HG03108 (cell line): ENCODE data around the gene LRRC28.

ENCODE experiments used
- ATAC-seq: cut with Tn5 transposase; IDR thresholded peaks from one replicate; pipeline ENCODE4 v1.9.1; 2021; ENCODE audit warnings: moderate library complexity; ENCODE audit not compliant: unreplicated experiment

LRRC28 gene

GRCh38 chr15:99414755-99415731, 163.8 kb downstream of the LRRC28 start:
- ATAC-seq = no peak

- no peak for ATAC-seq
Observed at GRCh38 chr15:99416191-99417188, 165.2 kb downstream of the LRRC28 start.

GRCh38 chr15:99421172-99421656, 169.9 kb downstream of the LRRC28 start:
- no peak for ATAC-seq

- no peak for ATAC-seq
Observed at GRCh38 chr15:99421758-99422157, 170.5 kb downstream of the LRRC28 start.

GRCh38 chr15:99423186-99424130, 172.2 kb downstream of the LRRC28 start:
- no peak for ATAC-seq

GRCh38 chr15:99424131-99424571, 172.9 kb downstream of the LRRC28 start:
- ATAC-seq = no peak

- ATAC-seq = peak; percentile 81
Observed at GRCh38 chr15:99424978-99425656, 173.8 kb downstream of the LRRC28 start.

- no peak for ATAC-seq
Observed at GRCh38 chr15:99425657-99426301, 174.5 kb downstream of the LRRC28 start.

- ATAC-seq = no peak
Observed at GRCh38 chr15:99426431-99427105, 175.3 kb downstream of the LRRC28 start.

GRCh38 chr15:99427210-99427609, 175.9 kb downstream of the LRRC28 start:
- no peak for ATAC-seq

- no peak for ATAC-seq
Observed at GRCh38 chr15:99427668-99428361, 176.5 kb downstream of the LRRC28 start.

- ATAC-seq = no peak
Observed at GRCh38 chr15:99429681-99430081, 178.4 kb downstream of the LRRC28 start.

- no peak for ATAC-seq
Observed at GRCh38 chr15:99430881-99431401, 179.7 kb downstream of the LRRC28 start.

GRCh38 chr15:99431661-99432091, 180.4 kb downstream of the LRRC28 start:
- no peak for ATAC-seq

GRCh38 chr15:99432271-99433025, 181.2 kb downstream of the LRRC28 start:
- ATAC-seq = no peak

GRCh38 chr15:99433026-99433756, 181.9 kb downstream of the LRRC28 start:
- no peak for ATAC-seq
